ENCODE measurements around the gene GSE1. TPM values are rescaled to one million over a fixed set of nuclear protein-coding genes. Genes with fewer than 3 reads are reported as not detected.

The GSE1 gene
- total and polyA plus RNA-seq, 4 donors, result 20.3 to 40.6 (median 30.7) TPM

- Histone ChIP-seq H3K4me3 (ENCODE audit: low read depth, low read length) (no peak overlapping the region), H3K27me3 (ENCODE audit: control insufficient read depth, insufficient read depth, low read length) (no peaks in the 10 kb centered on the region), H3K9me3 (ENCODE audit: control insufficient read depth, insufficient read depth, low read length) (no peaks in the 10 kb centered on the region), H3K4me1 (ENCODE audit: control insufficient read depth, insufficient read depth, low read length) (peaks cover 57% of the 10 kb centered on the region), H3K36me3 (ENCODE audit: control insufficient read depth, insufficient read depth, low read length) (peaks cover 6% of the 10 kb centered on the region), H3K27ac (ENCODE audit: low read depth, low read length) (no peak overlapping the region)
- peak in 1 of 6 donors; percentile 83 for DNase-seq (ENCODE audit: low read depth in 4 of 6, low spot score in 6 of 6)
- 77% methylated on average over 16 of the region's 18 CpGs for WGBS (ENCODE audit: insufficient coverage)
Observed at GRCh38 chr16:85595812-85596502, 17.2 kb upstream of the GSE1 start.

GRCh38 chr16:85598141-85598540 is 15.0 kb upstream of the GSE1 start:
- Histone ChIP-seq H3K9me3 (ENCODE audit: control insufficient read depth, insufficient read depth, low read length) (no peaks in the 10 kb centered on the region), H3K27me3 (ENCODE audit: control insufficient read depth, insufficient read depth, low read length) (no peaks in the 10 kb centered on the region), H3K4me3 (ENCODE audit: low read depth, low read length) (no peak overlapping the region), H3K36me3 (ENCODE audit: control insufficient read depth, insufficient read depth, low read length) (peaks cover 9% of the 10 kb centered on the region), H3K4me1 (ENCODE audit: control insufficient read depth, insufficient read depth, low read length) (peaks cover 72% of the 10 kb centered on the region), H3K27ac (ENCODE audit: low read depth, low read length) (no peak overlapping the region)
- WGBS (ENCODE audit: insufficient coverage), result 83% methylated on average over 8 of the region's 8 CpGs
- DNase-seq (ENCODE audit: low read depth in 4 of 6, low spot score in 6 of 6), result no peak

GRCh38 chr16:85600078-85600477 is 13.0 kb upstream of the GSE1 start:
- Histone ChIP-seq H3K4me1 (ENCODE audit: control insufficient read depth, insufficient read depth, low read length) (peaks cover 59% of the 10 kb centered on the region), H3K4me3 (ENCODE audit: low read depth, low read length) (no peak overlapping the region), H3K27ac (ENCODE audit: low read depth, low read length) (no peak overlapping the region), H3K36me3 (ENCODE audit: control insufficient read depth, insufficient read depth, low read length) (peaks cover 6% of the 10 kb centered on the region), H3K27me3 (ENCODE audit: control insufficient read depth, insufficient read depth, low read length) (no peaks in the 10 kb centered on the region), H3K9me3 (ENCODE audit: control insufficient read depth, insufficient read depth, low read length) (no peaks in the 10 kb centered on the region)
- 57% methylated on average over 6 of the region's 10 CpGs for WGBS (ENCODE audit: insufficient coverage)
- no peak for DNase-seq (ENCODE audit: low read depth in 4 of 6, low spot score in 6 of 6)

GRCh38 chr16:85600530-85601271 is 12.4 kb upstream of the GSE1 start:
- Histone ChIP-seq H3K27me3 (ENCODE audit: control insufficient read depth, insufficient read depth, low read length) (no peaks in the 10 kb centered on the region), H3K4me1 (ENCODE audit: control insufficient read depth, insufficient read depth, low read length) (peaks cover 60% of the 10 kb centered on the region), H3K27ac (ENCODE audit: low read depth, low read length) (no peak overlapping the region), H3K9me3 (ENCODE audit: control insufficient read depth, insufficient read depth, low read length) (no peaks in the 10 kb centered on the region), H3K36me3 (ENCODE audit: control insufficient read depth, insufficient read depth, low read length) (peaks cover 6% of the 10 kb centered on the region), H3K4me3 (ENCODE audit: low read depth, low read length) (no peak overlapping the region)
- peak in 2 of 6 donors; percentile 38 to 44 for DNase-seq (ENCODE audit: low read depth in 4 of 6, low spot score in 6 of 6)
- WGBS (ENCODE audit: insufficient coverage), result 53% methylated on average over 14 of the region's 15 CpGs

GRCh38 chr16:85601272-85601639 is 11.9 kb upstream of the GSE1 start:
- Histone ChIP-seq H3K27me3 (ENCODE audit: control insufficient read depth, insufficient read depth, low read length) (no peaks in the 10 kb centered on the region), H3K9me3 (ENCODE audit: control insufficient read depth, insufficient read depth, low read length) (no peaks in the 10 kb centered on the region), H3K36me3 (ENCODE audit: control insufficient read depth, insufficient read depth, low read length) (peaks cover 6% of the 10 kb centered on the region), H3K4me1 (ENCODE audit: control insufficient read depth, insufficient read depth, low read length) (peaks cover 63% of the 10 kb centered on the region), H3K4me3 (ENCODE audit: low read depth, low read length) (no peak overlapping the region), H3K27ac (ENCODE audit: low read depth, low read length) (no peak overlapping the region)
- no peak for DNase-seq (ENCODE audit: low read depth in 4 of 6, low spot score in 6 of 6)
- WGBS (ENCODE audit: insufficient coverage), result 71% methylated on average over 6 of the region's 10 CpGs

GRCh38 chr16:85601730-85602401 is 11.3 kb upstream of the GSE1 start:
- peak in 2 of 6 donors; percentile 68 to 73 for DNase-seq (ENCODE audit: low read depth in 4 of 6, low spot score in 6 of 6)
- no peaks in the 10 kb centered on the region for H3K27me3 ChIP-seq (ENCODE audit: control insufficient read depth, insufficient read depth, low read length)
- H3K36me3 ChIP-seq (ENCODE audit: control insufficient read depth, insufficient read depth, low read length), result peaks cover 6% of the 10 kb centered on the region
- H3K9me3 ChIP-seq (ENCODE audit: control insufficient read depth, insufficient read depth, low read length), result no peaks in the 10 kb centered on the region
- H3K27ac ChIP-seq (ENCODE audit: low read depth, low read length), result no peak overlapping the region
- WGBS (ENCODE audit: insufficient coverage), result 38% methylated on average over 28 of the region's 30 CpGs
- H3K4me1 ChIP-seq (ENCODE audit: control insufficient read depth, insufficient read depth, low read length), result peaks cover 69% of the 10 kb centered on the region
- H3K4me3 ChIP-seq (ENCODE audit: low read depth, low read length), result no peak overlapping the region

GRCh38 chr16:85602402-85603202 is 10.5 kb upstream of the GSE1 start:
- WGBS (ENCODE audit: insufficient coverage), result 76% methylated on average over 24 of the region's 24 CpGs
- no peaks in the 10 kb centered on the region for H3K27me3 ChIP-seq (ENCODE audit: control insufficient read depth, insufficient read depth, low read length)
- no peak overlapping the region for H3K27ac ChIP-seq (ENCODE audit: low read depth, low read length)
- no peaks in the 10 kb centered on the region for H3K9me3 ChIP-seq (ENCODE audit: control insufficient read depth, insufficient read depth, low read length)
- H3K4me3 ChIP-seq (ENCODE audit: low read depth, low read length), result no peak overlapping the region
- peaks cover 6% of the 10 kb centered on the region for H3K36me3 ChIP-seq (ENCODE audit: control insufficient read depth, insufficient read depth, low read length)
- H3K4me1 ChIP-seq (ENCODE audit: control insufficient read depth, insufficient read depth, low read length), result peaks cover 77% of the 10 kb centered on the region
- no peak for DNase-seq (ENCODE audit: low read depth in 4 of 6, low spot score in 6 of 6)

GRCh38 chr16:85603203-85603755 is 9.8 kb upstream of the GSE1 start:
- Histone ChIP-seq H3K4me3 (ENCODE audit: low read depth, low read length) (no peak overlapping the region), H3K4me1 (ENCODE audit: control insufficient read depth, insufficient read depth, low read length) (peaks cover 79% of the 10 kb centered on the region), H3K27me3 (ENCODE audit: control insufficient read depth, insufficient read depth, low read length) (no peaks in the 10 kb centered on the region), H3K9me3 (ENCODE audit: control insufficient read depth, insufficient read depth, low read length) (no peaks in the 10 kb centered on the region), H3K36me3 (ENCODE audit: control insufficient read depth, insufficient read depth, low read length) (peaks cover 6% of the 10 kb centered on the region), H3K27ac (ENCODE audit: low read depth, low read length) (no peak overlapping the region)
- no peak for DNase-seq (ENCODE audit: low read depth in 4 of 6, low spot score in 6 of 6)
- WGBS (ENCODE audit: insufficient coverage), result 85% methylated on average over 12 of the region's 12 CpGs

- 87% methylated on average over 3 of the region's 11 CpGs for WGBS (ENCODE audit: insufficient coverage)
- Histone ChIP-seq H3K27ac (ENCODE audit: low read depth, low read length) (no peak overlapping the region), H3K4me3 (ENCODE audit: low read depth, low read length) (no peak overlapping the region), H3K9me3 (ENCODE audit: control insufficient read depth, insufficient read depth, low read length) (no peaks in the 10 kb centered on the region), H3K4me1 (ENCODE audit: control insufficient read depth, insufficient read depth, low read length) (peaks cover 81% of the 10 kb centered on the region), H3K27me3 (ENCODE audit: control insufficient read depth, insufficient read depth, low read length) (no peaks in the 10 kb centered on the region), H3K36me3 (ENCODE audit: control insufficient read depth, insufficient read depth, low read length) (peaks cover 4% of the 10 kb centered on the region)
- DNase-seq (ENCODE audit: low read depth in 4 of 6, low spot score in 6 of 6), result no peak
Observed at GRCh38 chr16:85604145-85604705, 8.9 kb upstream of the GSE1 start.
